ENCODE data around the gene ZNF483.
"Not testable (repeated sequence)": the region's sequence is repeated elsewhere in the genome, so short reads cannot be mapped to it uniquely, and the experiment has no call there.

The ZNF483 gene

DNA sequence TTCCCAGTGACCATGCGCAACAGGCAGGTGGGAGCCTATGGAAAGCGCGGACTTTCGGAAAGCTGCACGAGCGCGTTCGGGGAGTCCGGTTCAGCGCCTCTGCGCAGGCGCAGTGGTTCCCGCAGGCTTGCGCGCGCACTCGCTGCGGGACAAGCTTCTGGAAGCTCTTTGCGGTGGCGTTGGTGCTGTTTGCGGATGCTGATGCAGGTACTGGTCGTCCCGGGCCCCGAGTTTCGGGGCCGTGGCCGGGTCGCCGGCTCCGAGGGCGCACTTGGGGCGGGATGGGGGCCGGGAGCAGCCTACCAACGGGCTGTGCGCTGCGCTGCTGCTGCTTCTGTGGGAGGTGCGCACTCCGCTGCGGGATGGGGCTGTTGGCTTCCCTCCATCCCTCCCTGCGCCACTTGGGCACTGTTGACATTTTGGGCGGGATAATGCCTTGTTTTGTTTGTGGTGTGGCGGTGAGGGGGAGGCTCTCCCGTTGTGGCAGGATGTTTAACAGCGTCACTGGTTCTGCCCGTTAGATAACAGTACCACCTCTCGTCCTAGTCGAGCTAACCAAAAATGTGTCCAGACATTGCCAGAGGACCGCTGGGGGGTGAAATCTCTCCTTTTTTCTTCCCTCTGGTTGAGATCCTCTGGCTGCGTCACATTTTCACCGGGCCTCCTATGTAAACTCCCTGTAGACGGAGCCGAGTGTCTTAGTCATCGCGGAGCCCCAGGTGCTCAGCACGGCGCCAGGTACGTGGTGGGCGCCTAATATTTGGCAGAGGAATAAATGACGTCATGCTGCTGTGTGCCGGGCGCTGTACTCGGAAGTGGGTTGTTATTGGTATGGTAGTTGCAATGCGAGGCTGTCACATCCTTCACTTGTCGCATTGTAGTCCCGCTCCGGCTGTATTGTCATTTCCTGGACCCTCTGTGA, at the start of gene ZNF483:
Gene ZNF483 (plus strand): TSS at position 124 of the 922 bp plus-strand sequence. CDS start 2,217 bp downstream, outside the sequence.
- H3K4me3 ChIP-seq (ENCODE audit: low read length): peak within 1 kb of the TSS; percentile 91
- peaks cover 4% of the 10 kb centered on the region for H3K27me3 ChIP-seq (replicated peaks; ENCODE audit: control insufficient read depth, insufficient read depth, low read length)
- no peaks in the 10 kb centered on the region for H3K36me3 ChIP-seq (ENCODE audit: control insufficient read depth, insufficient read depth, low read length, severe bottlenecking)
- H3K9ac ChIP-seq (ENCODE audit: low read length): peak within 1 kb of the TSS; percentile 81
- peak; percentile 84 for DNase-seq (ENCODE audit: low read depth)
- no peaks in the 10 kb centered on the region for H3K9me3 ChIP-seq (ENCODE audit: control insufficient read depth, low read length)
- peaks cover 5% of the 10 kb centered on the region for H3K4me1 ChIP-seq (ENCODE audit: control insufficient read depth, insufficient read depth, low read length)

- no peak overlapping the region for H3K4me3 ChIP-seq (ENCODE audit: low read length)
- H3K9ac ChIP-seq (ENCODE audit: low read length): no peak overlapping the region
- no peaks in the 10 kb centered on the region for H3K27me3 ChIP-seq (replicated peaks; ENCODE audit: control insufficient read depth, insufficient read depth, low read length)
- H3K36me3 ChIP-seq (ENCODE audit: control insufficient read depth, insufficient read depth, low read length, severe bottlenecking): peaks cover 4% of the 10 kb centered on the region
- no peak for DNase-seq (ENCODE audit: low read depth)
- peaks cover 27% of the 10 kb centered on the region for H3K4me1 ChIP-seq (ENCODE audit: control insufficient read depth, insufficient read depth, low read length)
- H3K9me3 ChIP-seq (ENCODE audit: control insufficient read depth, low read length): no peaks in the 10 kb centered on the region
These were observed 49.8 kb upstream of the ZNF483 start for GRCh38 chr9:111475195-111475594.

GRCh38 chr9:111477677-111478076, 47.3 kb upstream of the ZNF483 start:
- DNase-seq (ENCODE audit: low read depth): no peak
- no peaks in the 10 kb centered on the region for H3K27me3 ChIP-seq (replicated peaks; ENCODE audit: control insufficient read depth, insufficient read depth, low read length)
- H3K9ac ChIP-seq (ENCODE audit: low read length): no peak overlapping the region
- no peaks in the 10 kb centered on the region for H3K36me3 ChIP-seq (ENCODE audit: control insufficient read depth, insufficient read depth, low read length, severe bottlenecking)
- no peak overlapping the region for H3K4me3 ChIP-seq (ENCODE audit: low read length)
- H3K9me3 ChIP-seq (ENCODE audit: control insufficient read depth, low read length): no peaks in the 10 kb centered on the region
- H3K4me1 ChIP-seq (ENCODE audit: control insufficient read depth, insufficient read depth, low read length): peaks cover 42% of the 10 kb centered on the region

GRCh38 chr9:111481885-111482636, 42.9 kb upstream of the ZNF483 start:
- Histone ChIP-seq H3K27me3 (replicated peaks; ENCODE audit: control insufficient read depth, insufficient read depth, low read length) (no peaks in the 10 kb centered on the region), H3K9ac (ENCODE audit: low read length) (peak overlapping the region; percentile 98), H3K4me3 (ENCODE audit: low read length) (peak overlapping the region; percentile 95), H3K4me1 (ENCODE audit: control insufficient read depth, insufficient read depth, low read length) (peaks cover 22% of the 10 kb centered on the region), H3K36me3 (ENCODE audit: control insufficient read depth, insufficient read depth, low read length, severe bottlenecking) (no peaks in the 10 kb centered on the region), H3K9me3 (ENCODE audit: control insufficient read depth, low read length) (no peaks in the 10 kb centered on the region)
- DNase-seq (ENCODE audit: low read depth): peak; percentile 74

DNA sequence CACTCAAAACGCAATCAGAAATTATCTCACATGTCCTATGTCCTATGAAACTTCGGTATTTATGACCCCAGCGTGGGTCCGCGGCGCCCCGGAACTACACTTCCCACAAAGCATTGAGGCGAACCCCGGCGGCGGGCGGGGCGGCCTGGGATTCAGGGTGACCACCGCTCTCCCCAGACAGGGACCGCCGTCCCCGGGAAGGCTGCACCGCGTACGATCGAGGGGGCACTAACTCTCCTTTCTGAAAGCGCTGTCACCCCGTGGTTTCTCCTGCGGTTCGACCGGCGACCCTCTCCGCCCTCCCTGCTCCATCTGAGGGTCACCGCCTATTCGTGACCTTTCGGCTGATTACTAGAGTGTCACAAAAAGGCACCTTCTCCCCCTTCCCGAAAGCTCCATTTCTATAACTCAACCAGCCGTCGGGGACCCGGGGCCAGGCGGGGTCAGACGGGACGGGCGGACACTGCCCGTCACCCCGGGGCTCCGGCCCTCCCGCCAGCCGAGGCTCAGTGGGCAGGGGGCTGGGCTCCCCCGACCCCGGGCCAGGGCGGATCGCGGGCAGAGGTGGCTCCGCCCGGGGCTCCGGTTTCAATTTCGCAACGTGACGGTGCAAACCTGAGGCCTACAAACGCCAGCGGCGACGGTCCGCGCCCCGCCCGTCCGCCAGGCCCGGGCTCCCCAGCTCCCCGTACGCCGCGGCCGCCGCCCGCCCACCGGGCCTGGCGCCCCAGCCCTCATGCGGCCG, 42.1 kb upstream of the ZNF483 start:
- Histone ChIP-seq H3K4me1 (ENCODE audit: control insufficient read depth, insufficient read depth, low read length) (peaks cover 22% of the 10 kb centered on the region), H3K4me3 (ENCODE audit: low read length) (peak overlapping the region; percentile 95)

DNA sequence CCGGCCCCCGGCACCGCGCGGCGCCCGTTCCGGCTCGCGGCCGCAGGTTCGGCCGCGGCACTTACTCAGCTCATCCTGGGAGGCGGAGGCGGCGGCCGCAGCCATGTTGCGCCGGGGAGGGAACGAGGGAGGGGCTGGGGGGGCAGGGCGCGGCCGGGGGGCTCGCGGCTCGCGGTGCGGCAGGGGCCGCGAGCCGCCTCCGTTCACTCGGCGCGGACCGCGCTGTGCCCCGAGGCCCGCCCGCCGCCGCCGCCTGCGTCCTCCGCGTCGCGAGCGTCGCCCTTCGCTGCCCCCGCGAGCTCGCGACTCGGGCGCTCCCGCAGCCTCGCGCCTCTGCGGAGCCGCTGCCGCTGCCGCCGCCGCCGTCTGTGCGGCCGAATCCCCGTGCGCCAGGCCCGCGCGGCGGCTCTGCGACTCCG, 41.5 kb upstream of the ZNF483 start:
- Histone ChIP-seq H3K27me3 (replicated peaks; ENCODE audit: control insufficient read depth, insufficient read depth, low read length) (no peaks in the 10 kb centered on the region), H3K4me3 (ENCODE audit: low read length) (peak overlapping the region; percentile 95), H3K36me3 (ENCODE audit: control insufficient read depth, insufficient read depth, low read length, severe bottlenecking) (no peaks in the 10 kb centered on the region), H3K9me3 (ENCODE audit: control insufficient read depth, low read length) (no peaks in the 10 kb centered on the region), H3K4me1 (ENCODE audit: control insufficient read depth, insufficient read depth, low read length) (peaks cover 22% of the 10 kb centered on the region), H3K9ac (ENCODE audit: low read length) (peak overlapping the region; percentile 98)
- no peak for DNase-seq (ENCODE audit: low read depth)

More for the DNA sequence above, 42.1 kb upstream of the ZNF483 start:
- Histone ChIP-seq H3K36me3 (ENCODE audit: control insufficient read depth, insufficient read depth, low read length, severe bottlenecking) (no peaks in the 10 kb centered on the region), H3K27me3 (replicated peaks; ENCODE audit: control insufficient read depth, insufficient read depth, low read length) (no peaks in the 10 kb centered on the region), H3K9me3 (ENCODE audit: control insufficient read depth, low read length) (no peaks in the 10 kb centered on the region), H3K9ac (ENCODE audit: low read length) (peak overlapping the region; percentile 98)
- peak; percentile 88 for DNase-seq (ENCODE audit: low read depth)

GRCh38 chr9:111483858-111484571, 41.0 kb upstream of the ZNF483 start, which contains the start of gene ECPAS:
TSS of gene ECPAS (minus strand) at chr9:111484383. CDS start at chr9:111472918, 11,465 bp downstream.
- Histone ChIP-seq H3K9me3 (ENCODE audit: control insufficient read depth, low read length) (no peaks in the 10 kb centered on the region), H3K4me3 (ENCODE audit: low read length) (peak within 1 kb of the TSS; percentile 95), H3K27me3 (replicated peaks; ENCODE audit: control insufficient read depth, insufficient read depth, low read length) (no peaks in the 10 kb centered on the region), H3K9ac (ENCODE audit: low read length) (peak within 1 kb of the TSS; percentile 98), H3K4me1 (ENCODE audit: control insufficient read depth, insufficient read depth, low read length) (peaks cover 22% of the 10 kb centered on the region), H3K36me3 (ENCODE audit: control insufficient read depth, insufficient read depth, low read length, severe bottlenecking) (no peaks in the 10 kb centered on the region)
- DNase-seq (ENCODE audit: low read depth): peak; percentile 93

- Histone ChIP-seq H3K4me1 (ENCODE audit: control insufficient read depth, insufficient read depth, low read length) (peaks cover 22% of the 10 kb centered on the region), H3K36me3 (ENCODE audit: control insufficient read depth, insufficient read depth, low read length, severe bottlenecking) (no peaks in the 10 kb centered on the region), H3K4me3 (ENCODE audit: low read length) (peak overlapping the region; percentile 95), H3K9me3 (ENCODE audit: control insufficient read depth, low read length) (no peaks in the 10 kb centered on the region), H3K9ac (ENCODE audit: low read length) (peak overlapping the region; percentile 98), H3K27me3 (replicated peaks; ENCODE audit: control insufficient read depth, insufficient read depth, low read length) (no peaks in the 10 kb centered on the region)
- DNase-seq (ENCODE audit: low read depth): no peak
These were observed 40.4 kb upstream of the ZNF483 start for GRCh38 chr9:111484572-111484894.

- not testable (repeated sequence) for H3K4me1 ChIP-seq (ENCODE audit: control insufficient read depth, insufficient read depth, low read length); H3K4me3 ChIP-seq (ENCODE audit: low read length); H3K36me3 ChIP-seq (ENCODE audit: control insufficient read depth, insufficient read depth, low read length, severe bottlenecking); H3K9me3 ChIP-seq (ENCODE audit: control insufficient read depth, low read length); DNase-seq (ENCODE audit: low read depth); H3K9ac ChIP-seq (ENCODE audit: low read length)
- H3K27me3 ChIP-seq (replicated peaks; ENCODE audit: control insufficient read depth, insufficient read depth, low read length): peaks cover 12% of the 10 kb centered on the region
These were observed 27.8 kb upstream of the ZNF483 start for GRCh38 chr9:111497196-111497595.

DNA sequence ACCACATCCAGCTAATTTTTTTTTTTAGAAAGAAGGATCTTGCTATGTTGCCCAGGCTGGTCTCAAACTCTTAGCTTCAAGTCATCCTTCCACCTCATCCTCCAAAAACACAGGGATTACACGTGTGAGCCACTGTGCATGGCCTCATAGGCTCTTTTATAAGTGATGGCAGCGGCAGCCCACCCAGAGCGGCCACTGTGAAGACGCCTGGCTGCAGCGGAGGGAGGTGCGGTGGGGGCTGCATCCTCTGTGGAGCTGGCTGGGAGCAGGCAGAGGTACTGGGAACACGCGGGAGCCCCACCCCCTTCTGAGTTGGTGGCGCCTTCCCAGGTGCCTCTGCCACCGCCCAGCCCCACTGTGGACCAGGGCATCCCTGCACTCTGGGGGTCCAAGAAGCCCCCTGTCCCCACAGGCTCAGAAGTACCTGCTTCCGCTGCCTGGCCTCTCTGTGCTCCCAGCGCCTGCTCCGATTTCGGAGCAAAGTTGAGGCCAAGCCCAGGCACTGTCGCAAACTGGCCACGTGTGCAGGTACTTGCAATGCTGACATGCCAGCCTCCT, 23.9 kb upstream of the ZNF483 start:
- Histone ChIP-seq H3K4me1 (ENCODE audit: control insufficient read depth, insufficient read depth, low read length) (no peaks in the 10 kb centered on the region), H3K4me3 (ENCODE audit: low read length) (no peak overlapping the region), H3K9ac (ENCODE audit: low read length) (no peak overlapping the region)

More for the DNA sequence above, 23.9 kb upstream of the ZNF483 start:
- Histone ChIP-seq H3K9me3 (ENCODE audit: control insufficient read depth, low read length) (no peaks in the 10 kb centered on the region), H3K27me3 (replicated peaks; ENCODE audit: control insufficient read depth, insufficient read depth, low read length) (peaks cover 3% of the 10 kb centered on the region), H3K36me3 (ENCODE audit: control insufficient read depth, insufficient read depth, low read length, severe bottlenecking) (no peaks in the 10 kb centered on the region)
- no peak for DNase-seq (ENCODE audit: low read depth)
